ENCODE results near the gene TRIM17. TPM values are rescaled to one million over a fixed set of nuclear protein-coding genes. Genes with fewer than 3 reads are reported as not detected.
A peak's percentile ranks its signal among the peaks of the same experiment; 100 is the strongest.

Gene TRIM17
- total and polyA plus RNA-seq, 9 of the 15 experiments (the other 6 are each of a cell fraction or from before 2014, with no cell fraction given): not detected

DNA sequence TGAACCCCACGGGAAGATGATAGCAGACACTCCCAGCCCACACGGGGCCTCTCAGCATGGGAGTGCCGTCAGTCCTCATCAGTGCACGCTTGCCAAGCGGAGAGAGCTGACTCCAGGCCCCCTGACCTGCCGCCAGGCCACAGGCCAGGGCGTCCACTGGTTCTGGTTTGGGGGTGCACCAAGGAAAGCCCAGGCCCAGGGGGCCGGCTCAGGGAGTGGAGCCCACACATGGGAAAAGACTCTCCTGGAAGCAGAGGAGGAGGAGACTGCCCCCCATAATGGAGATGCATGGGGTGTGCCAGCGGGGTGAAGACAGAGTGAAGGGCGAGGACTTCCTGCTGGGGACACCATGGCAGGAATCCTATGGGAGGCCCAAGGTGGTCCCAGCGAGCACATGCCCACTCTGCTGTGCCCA is 16.4 kb downstream of the TRIM17 start:
- no peak overlapping the region for H3K4me3 ChIP-seq
- H3K9me3 ChIP-seq (replicated peaks; ENCODE audit: control insufficient read depth, insufficient read depth, low read depth, low read length): no peaks in the 10 kb centered on the region
- H3K4me2 ChIP-seq (ENCODE audit: insufficient read depth, low read length): no peak overlapping the region
- peaks cover 51% of the 10 kb centered on the region for H3K79me2 ChIP-seq (ENCODE audit: control insufficient read depth, insufficient read depth, low read length)
- DNase-seq (ENCODE audit: extremely low read depth in 1 of 4, low spot score in 3 of 4): no peak
- peaks cover 98% of the 10 kb centered on the region for H3K36me3 ChIP-seq (ENCODE audit: control insufficient read depth, insufficient read depth, low read length)
- ATAC-seq: no peak
- H3K4me1 ChIP-seq (replicated peaks in 1 of 2; ENCODE audit: control insufficient read depth in 2 of 2, insufficient read depth in 2 of 2, low read length in 2 of 2): peaks cover 25 to 50% of the 10 kb centered on the region in 2 experiments
- FAIRE-seq: no peak
- in situ Hi-C loops (cut with MboI) (no loop called here), intact Hi-C loops (cut with micrococcal nuclease) (no loop called here)
- TF ChIP-seq POLR2G (IDR thresholded peaks at IDR 0.05; ENCODE audit: low read depth, low read length): 0 out of 2 replicates have a peak, but pooled peaks have one; percentile 2
- TF ChIP-seq, protein P1, sequence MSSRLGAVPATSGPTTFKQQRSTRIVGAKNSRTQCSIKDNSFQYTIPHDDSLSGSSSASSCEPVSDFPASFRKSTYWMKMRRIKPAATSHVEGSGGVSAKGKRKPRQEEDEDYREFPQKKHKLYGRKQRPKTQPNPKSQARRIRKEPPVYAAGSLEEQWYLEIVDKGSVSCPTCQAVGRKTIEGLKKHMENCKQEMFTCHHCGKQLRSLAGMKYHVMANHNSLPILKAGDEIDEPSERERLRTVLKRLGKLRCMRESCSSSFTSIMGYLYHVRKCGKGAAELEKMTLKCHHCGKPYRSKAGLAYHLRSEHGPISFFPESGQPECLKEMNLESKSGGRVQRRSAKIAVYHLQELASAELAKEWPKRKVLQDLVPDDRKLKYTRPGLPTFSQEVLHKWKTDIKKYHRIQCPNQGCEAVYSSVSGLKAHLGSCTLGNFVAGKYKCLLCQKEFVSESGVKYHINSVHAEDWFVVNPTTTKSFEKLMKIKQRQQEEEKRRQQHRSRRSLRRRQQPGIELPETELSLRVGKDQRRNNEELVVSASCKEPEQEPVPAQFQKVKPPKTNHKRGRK (tag; IDR thresholded peaks at IDR 0.05): no peak
- TF ChIP-seq ZKSCAN8 (CRISPR knock-in tag; IDR thresholded peaks at IDR 0.05): no peak
- H3K9ac ChIP-seq (ENCODE audit: insufficient read depth in 1 of 2, low read depth in 2 of 2, low read length in 2 of 2): peak overlapping the region in 1 of 2 experiments; percentile 11; a peak in 1 of 4 replicates
- ChIA-PET POLR2A (interaction anchor here (0.5 kb wide), 1 partner anchor 30 kb away, joined by 3 read pairs; no protein-coding TSS in a partner anchor), CTCF (ENCODE audit: low intra/inter-chr PET ratio) (no interaction called here)
- H4K20me1 ChIP-seq (replicated peaks; ENCODE audit: control insufficient read depth, insufficient read depth, low read length): peaks cover 33% of the 10 kb centered on the region
- no peaks in the 10 kb centered on the region for H3K27me3 ChIP-seq (ENCODE audit: control insufficient read depth in 2 of 2, insufficient read depth in 2 of 2, low read length in 2 of 2)
- no TSS peak for BruUV-seq (replicated peaks)
- H3K27ac ChIP-seq (ENCODE audit: extremely low read depth, low read depth, low read length): no peak overlapping the region
- 97% methylated on average over 10 of the region's 11 CpGs for WGBS (ENCODE audit: insufficient coverage, low coverage, missing lambda C conversion rate)
- H2AFZ ChIP-seq (ENCODE audit: low read depth, low read length): no peak overlapping the region
- peaks cover 17% of the 10 kb centered on the region for H3K9me1 ChIP-seq (ENCODE audit: control insufficient read depth, insufficient read depth, low read length)

All from K562 (cell line).